NCI-H526 (cell line): ENCODE results near the gene TNPO3.

Source experiments
- DNase-seq, 2 experiments: peaks; one replicate each; lab custom pipeline; 2025; lab: John Stamatoyannopoulos, UW

Gene TNPO3

GRCh38 chr7:129054438-129055293, at the start of gene TNPO3:
TNPO3 (minus strand) TSS chr7:129055111; CDS start chr7:129054770, 341 bp downstream.
- peak; percentile 95 to 99 for DNase-seq

- no peak for DNase-seq
These were observed 48.8 kb upstream of the TNPO3 start for GRCh38 chr7:129103561-129104324.

GRCh38 chr7:129101746-129102145, 46.8 kb upstream of the TNPO3 start:
- no peak for DNase-seq

GRCh38 chr7:129100827-129101166, 45.9 kb upstream of the TNPO3 start:
- no peak for DNase-seq

DNA sequence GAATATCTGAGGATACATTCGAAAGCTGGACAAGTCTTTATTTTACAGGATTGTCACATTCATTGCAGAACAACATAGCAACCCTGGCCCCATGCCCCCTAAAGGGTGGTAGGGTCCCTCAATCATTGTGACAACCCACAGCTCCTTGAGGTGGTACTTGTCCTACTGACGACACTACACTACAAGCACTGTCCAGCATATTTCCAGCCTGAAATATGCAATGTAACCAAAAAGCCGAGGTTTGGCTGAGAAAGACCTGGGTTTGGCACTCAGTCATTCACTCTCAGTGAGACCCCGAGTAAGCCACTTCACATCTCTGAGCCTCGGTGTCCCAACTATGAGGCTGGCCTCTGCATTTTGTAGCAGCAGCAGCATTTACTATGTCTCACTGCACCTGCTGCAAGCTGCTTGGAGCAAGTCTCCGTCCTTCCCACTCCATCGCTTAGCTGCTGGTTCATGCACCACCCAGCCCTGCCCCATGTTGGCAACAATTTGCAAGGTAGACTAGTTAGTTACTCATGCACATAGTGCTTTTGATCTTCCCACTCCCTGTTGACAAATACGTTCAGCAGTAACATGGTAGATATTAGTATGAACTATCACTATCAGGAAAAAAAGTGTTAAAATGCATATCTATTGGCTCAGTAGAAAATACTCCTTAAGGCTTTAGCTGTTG, 43.6 kb upstream of the TNPO3 start:
- DNase-seq = no peak

DNA sequence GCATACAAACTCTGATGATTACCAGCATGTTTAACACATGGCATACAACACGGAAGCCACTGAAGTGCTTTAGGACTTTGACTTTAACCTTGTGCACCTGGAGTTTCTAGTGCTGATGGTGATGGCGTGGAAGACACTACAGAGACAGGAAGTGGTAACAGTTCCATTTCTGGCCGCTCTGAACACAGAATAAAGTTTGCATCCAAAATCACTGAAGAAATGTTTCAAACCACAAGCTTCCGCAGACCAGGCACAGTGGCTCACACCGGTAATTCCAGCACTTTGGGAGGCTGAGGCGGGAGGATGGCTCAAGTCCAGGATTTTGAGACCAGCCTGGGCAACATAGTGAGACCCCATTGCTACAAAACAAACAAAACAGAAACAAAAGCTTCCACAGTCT, 40.3 kb upstream of the TNPO3 start:
- no peak for DNase-seq

GRCh38 chr7:129094501-129094900, 39.6 kb upstream of the TNPO3 start:
- no peak for DNase-seq

GRCh38 chr7:129093867-129094456, 39.1 kb upstream of the TNPO3 start:
- no peak for DNase-seq

- DNase-seq = peak; percentile 84 to 92
These were observed 36.6 kb upstream of the TNPO3 start for GRCh38 chr7:129091484-129092002.

DNA sequence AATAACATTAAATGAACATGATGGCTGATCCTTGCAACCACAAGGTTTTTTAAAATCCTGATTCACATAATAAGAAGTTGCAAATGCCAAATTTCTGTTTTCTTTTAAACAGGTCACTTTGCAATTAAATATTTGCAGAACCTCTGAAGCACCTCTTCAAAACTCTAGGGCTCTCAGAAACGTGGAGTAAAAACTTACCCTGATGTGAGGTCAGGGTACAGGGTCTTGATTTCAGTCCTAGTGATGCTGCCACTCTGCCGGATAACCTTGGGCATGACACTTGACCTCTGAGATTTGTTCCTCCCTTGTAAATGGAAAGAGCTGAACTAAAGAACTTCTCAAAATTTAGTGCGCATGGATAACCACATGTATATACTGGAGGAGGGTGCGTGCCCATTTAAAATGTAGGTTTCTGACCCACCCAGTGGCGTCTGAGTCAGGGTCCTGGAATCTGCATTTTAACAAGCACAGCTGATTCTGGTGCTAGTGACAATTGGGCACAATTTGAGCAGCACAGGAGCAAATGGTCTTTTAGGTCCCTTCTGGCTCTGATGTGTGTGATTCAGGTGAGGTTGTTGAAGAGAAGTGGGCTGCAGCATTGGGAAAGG, 35.5 kb upstream of the TNPO3 start:
- no peak for DNase-seq

DNA sequence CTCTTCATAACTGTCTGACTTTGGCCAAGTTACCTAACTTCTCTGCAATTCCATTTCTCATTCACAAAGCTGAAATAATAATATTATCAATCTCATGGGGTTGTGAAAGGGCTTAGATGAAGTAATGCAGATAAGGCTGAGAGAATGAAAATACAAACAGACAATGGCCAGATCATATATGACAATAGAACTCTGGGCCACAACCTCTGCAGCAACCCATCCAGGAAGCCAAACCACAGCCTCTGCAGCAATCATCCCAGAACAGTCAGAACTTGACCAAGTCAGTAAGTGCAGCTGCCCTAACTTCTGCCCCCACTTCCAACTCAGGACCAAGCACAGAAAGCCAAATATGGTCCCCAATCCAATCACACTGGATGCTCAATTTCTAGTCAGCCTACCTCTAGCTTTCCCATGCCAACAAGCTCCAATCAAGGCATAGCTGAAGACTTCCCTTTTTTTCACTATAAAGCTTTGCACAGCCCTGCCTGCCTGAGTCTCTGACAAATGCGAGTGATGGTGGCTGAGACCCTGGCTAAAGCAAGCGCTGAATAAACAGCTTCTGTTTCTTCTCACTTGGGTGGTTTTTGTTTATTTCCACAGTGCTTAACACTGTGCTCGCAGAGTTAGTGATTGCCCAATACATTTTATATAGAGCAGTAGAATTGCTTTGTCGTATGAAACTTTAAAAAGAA, 34.8 kb upstream of the TNPO3 start:
- no peak for DNase-seq

GRCh38 chr7:129084801-129085551, 30.1 kb upstream of the TNPO3 start:
- no peak for DNase-seq

DNA sequence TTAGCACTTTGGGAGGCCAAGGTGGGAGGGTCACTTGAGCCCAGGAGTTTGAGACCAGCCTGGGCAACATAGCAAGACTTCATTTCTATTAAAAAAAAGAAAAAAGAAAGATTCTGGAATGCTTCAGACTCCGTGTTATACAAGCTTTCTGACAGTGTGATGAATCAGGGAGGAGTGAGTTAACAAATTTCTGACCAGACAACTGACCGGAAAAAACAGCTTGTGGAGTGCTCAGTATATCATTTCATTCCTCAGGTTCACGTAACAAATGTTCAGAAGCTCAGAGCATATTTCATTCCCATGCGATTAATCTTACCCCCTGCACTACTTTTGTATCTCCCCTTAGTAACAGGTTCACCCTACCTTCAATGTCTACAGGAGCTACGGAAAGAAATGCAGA, 28.6 kb upstream of the TNPO3 start:
- DNase-seq = no peak

GRCh38 chr7:129078455-129078854, 23.5 kb upstream of the TNPO3 start:
- DNase-seq = no peak

GRCh38 chr7:129076886-129077285, 22.0 kb upstream of the TNPO3 start:
- no peak for DNase-seq

- no peak for DNase-seq
These were observed 20.1 kb upstream of the TNPO3 start for GRCh38 chr7:129074994-129075393.

- no peak for DNase-seq
These were observed 19.5 kb upstream of the TNPO3 start for GRCh38 chr7:129074361-129074871.

GRCh38 chr7:129073738-129074137, 18.8 kb upstream of the TNPO3 start:
- DNase-seq = no peak

GRCh38 chr7:129073204-129073603, 18.3 kb upstream of the TNPO3 start:
- no peak for DNase-seq

GRCh38 chr7:129072479-129073011, 17.6 kb upstream of the TNPO3 start:
- DNase-seq = no peak
